ENCODE measurements around the gene NR0B2.

Gene NR0B2

DNA sequence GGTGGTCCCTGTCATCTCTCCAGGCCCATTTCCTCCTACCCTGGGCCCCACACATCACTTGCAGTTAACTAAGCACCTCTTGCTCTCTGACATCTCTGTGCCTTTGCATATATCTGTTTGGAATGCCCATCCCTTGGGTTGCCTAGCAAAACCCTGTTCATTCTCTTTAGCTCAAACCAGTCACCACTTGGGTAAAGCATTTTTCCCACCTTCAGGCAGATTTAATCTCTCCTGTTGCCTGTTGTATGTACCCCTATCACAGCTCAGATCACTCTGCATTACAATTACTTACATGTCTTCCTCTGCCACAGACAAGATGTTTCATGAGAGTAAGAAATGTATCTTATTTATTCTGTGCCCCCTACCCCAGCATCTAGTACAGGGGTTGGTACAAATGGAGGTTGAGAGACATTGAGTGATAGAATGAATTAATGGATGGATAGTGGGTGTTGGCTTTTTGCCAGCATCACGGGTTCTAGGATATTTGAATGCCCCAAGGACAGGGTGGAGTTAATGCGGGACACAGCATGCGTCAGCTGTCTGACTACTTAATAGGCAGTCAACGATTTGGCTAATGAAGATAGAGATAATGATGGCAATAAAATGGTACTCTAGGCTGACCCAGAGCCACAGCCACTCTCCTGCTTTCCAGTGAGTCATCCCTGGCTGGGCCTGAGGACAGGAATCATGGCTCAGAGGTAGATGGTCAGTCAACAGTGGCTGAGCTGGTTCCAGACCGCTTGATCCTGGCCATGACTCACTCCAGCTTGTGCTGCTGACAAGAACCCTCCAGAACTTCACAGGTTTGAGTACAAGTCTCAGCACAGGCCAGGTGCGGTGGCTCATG lies 6.5 kb downstream of the NR0B2 start:
- CTCF ChIA-PET, result no interaction called here
- TF ChIP-seq, protein P1, sequence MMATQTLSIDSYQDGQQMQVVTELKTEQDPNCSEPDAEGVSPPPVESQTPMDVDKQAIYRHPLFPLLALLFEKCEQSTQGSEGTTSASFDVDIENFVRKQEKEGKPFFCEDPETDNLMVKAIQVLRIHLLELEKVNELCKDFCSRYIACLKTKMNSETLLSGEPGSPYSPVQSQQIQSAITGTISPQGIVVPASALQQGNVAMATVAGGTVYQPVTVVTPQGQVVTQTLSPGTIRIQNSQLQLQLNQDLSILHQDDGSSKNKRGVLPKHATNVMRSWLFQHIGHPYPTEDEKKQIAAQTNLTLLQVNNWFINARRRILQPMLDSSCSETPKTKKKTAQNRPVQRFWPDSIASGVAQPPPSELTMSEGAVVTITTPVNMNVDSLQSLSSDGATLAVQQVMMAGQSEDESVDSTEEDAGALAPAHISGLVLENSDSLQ (IDR thresholded peaks at IDR 0.05), result no peak
- no peak for TF ChIP-seq NFRKB (IDR thresholded peaks at IDR 0.05)
- no peak for TF ChIP-seq TARDBP (IDR thresholded peaks at IDR 0.05)
- no peak for TF ChIP-seq FOXM1 (IDR thresholded peaks at IDR 0.05; ENCODE audit: borderline replicate concordance)
- no peak for TF ChIP-seq SP1 (IDR thresholded peaks at IDR 0.05)
- no peak for TF ChIP-seq ZNF384 (IDR thresholded peaks at IDR 0.05)
- no peak for TF ChIP-seq LEF1 (IDR thresholded peaks at IDR 0.05; ENCODE audit: borderline replicate concordance)
- no peak for TF ChIP-seq FOXA1 (IDR thresholded peaks at IDR 0.05)
- TF ChIP-seq FOXK2 (IDR thresholded peaks at IDR 0.05), result no peak
- no peak for TF ChIP-seq SUZ12 (IDR thresholded peaks at IDR 0.05)
- POLR2A ChIA-PET, result interaction anchor here (1.6 kb wide), 1 partner anchor 17 kb away, joined by 7 read pairs; the partner anchor contains the start of gene GPN2
- no peak for DNase-seq (ENCODE audit: extremely low spot score)

- no peak for DNase-seq (ENCODE audit: extremely low spot score)
- ChIA-PET POLR2A (interaction anchor here (0.7 to 4.1 kb wide), 20 partner anchors 8 to 911 kb away, joined by 3 to 64 read pairs (median 4); partner anchors contain the start of genes GPN2, NR0B2 and NUDC), CTCF (no interaction called here)
- TF ChIP-seq SUZ12 (IDR thresholded peaks at IDR 0.05) (no peak), SP1 (IDR thresholded peaks at IDR 0.05) (no peak), BHLHE40 (IDR thresholded peaks at IDR 0.05; ENCODE audit: borderline replicate concordance) (no peak), LEF1 (IDR thresholded peaks at IDR 0.05; ENCODE audit: borderline replicate concordance) (no peak), FOXK2 (IDR thresholded peaks at IDR 0.05) (no peak), NFRKB (IDR thresholded peaks at IDR 0.05) (no peak)
These were observed 12.8 kb downstream of the NR0B2 start for GRCh38 chr1:26900815-26901511.

GRCh38 chr1:26900001-26900814 lies 13.6 kb downstream of the NR0B2 start, which contains the start of gene GPATCH3:
GPATCH3 (minus strand) TSS chr1:26900467; CDS start chr1:26900442, 25 bp downstream.
- TF ChIP-seq FOXM1 (IDR thresholded peaks at IDR 0.05; ENCODE audit: borderline replicate concordance) (0 out of 2 replicates have a peak, but pooled peaks have one; percentile 11), FOXA1 (IDR thresholded peaks at IDR 0.05) (no peak), NFRKB (IDR thresholded peaks at IDR 0.05) (peak; percentile 84), ELF4 (IDR thresholded peaks at IDR 0.05) (peak; percentile 84), SP1 (IDR thresholded peaks at IDR 0.05) (peak; percentile 76; the same call in 1 of the 2 replicates), SUZ12 (IDR thresholded peaks at IDR 0.05) (no peak)
- CTCF ChIA-PET, result no interaction called here
- POLR2A ChIA-PET, result interaction anchor here (0.6 to 4.1 kb wide), 21 partner anchors 8 to 912 kb away, joined by 3 to 64 read pairs (median 4); partner anchors contain the start of genes GPN2, NR0B2 and NUDC
- DNase-seq (ENCODE audit: extremely low spot score), result peak; percentile 94

DNA sequence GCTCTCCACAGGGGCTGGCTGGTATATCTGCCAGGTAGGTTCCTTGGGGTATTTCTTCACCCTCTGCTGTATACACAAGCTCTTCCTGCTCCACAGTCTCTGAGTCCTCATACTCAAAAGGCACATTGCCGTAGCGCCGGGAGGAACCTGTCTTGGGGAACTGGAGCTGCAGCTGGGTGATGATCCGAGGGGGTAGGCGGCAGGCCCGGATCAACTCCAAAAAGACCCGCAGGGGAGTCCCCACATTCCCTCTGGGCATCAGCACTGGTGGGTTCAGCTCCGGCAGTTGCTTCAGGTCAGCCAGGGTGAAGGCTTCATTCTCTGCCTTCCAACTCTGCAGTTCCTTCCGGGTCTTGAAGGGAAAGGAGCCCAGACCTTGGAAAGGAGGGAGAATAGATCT lies 16.4 kb downstream of the NR0B2 start:
- TF ChIP-seq FOXK2 (IDR thresholded peaks at IDR 0.05) (no peak), FOXM1 (IDR thresholded peaks at IDR 0.05; ENCODE audit: borderline replicate concordance) (no peak)
- CTCF ChIA-PET, result no interaction called here

GRCh38 chr1:26894263-26894662 lies 19.5 kb downstream of the NR0B2 start:
- TF ChIP-seq SUZ12 (IDR thresholded peaks at IDR 0.05) (no peak), FOXM1 (IDR thresholded peaks at IDR 0.05; ENCODE audit: borderline replicate concordance) (no peak), BHLHE40 (IDR thresholded peaks at IDR 0.05; ENCODE audit: borderline replicate concordance) (no peak), ARNT (IDR thresholded peaks at IDR 0.05) (no peak), ZNF384 (IDR thresholded peaks at IDR 0.05) (no peak), ELF4 (IDR thresholded peaks at IDR 0.05) (no peak)
- DNase-seq (ENCODE audit: extremely low spot score), result no peak
- POLR2A ChIA-PET, result no interaction called here
- CTCF ChIA-PET, result no interaction called here

More for the DNA sequence above, 16.4 kb downstream of the NR0B2 start:
- POLR2A ChIA-PET, result interaction anchor here (1.4 to 4.1 kb wide), 2 partner anchors 17 to 32 kb away, joined by 3 to 31 read pairs; partner anchors contain the start of gene NR0B2
- no peak for DNase-seq (ENCODE audit: extremely low spot score)

- TF ChIP-seq CTBP1 (IDR thresholded peaks at IDR 0.05; ENCODE audit: borderline replicate concordance), result no peak
- no peak for TF ChIP-seq BHLHE40 (IDR thresholded peaks at IDR 0.05; ENCODE audit: borderline replicate concordance)
- no peak for TF ChIP-seq ARNT (IDR thresholded peaks at IDR 0.05)
- no peak for TF ChIP-seq ELF4 (IDR thresholded peaks at IDR 0.05)
- TF ChIP-seq NFRKB (IDR thresholded peaks at IDR 0.05), result no peak
- TF ChIP-seq L3MBTL2 (conservative IDR thresholded peaks at IDR 0.05), result no peak
- no peak for TF ChIP-seq FOXM1 (IDR thresholded peaks at IDR 0.05; ENCODE audit: borderline replicate concordance)
- no peak for TF ChIP-seq FOXA1 (IDR thresholded peaks at IDR 0.05)
- TF ChIP-seq TARDBP (IDR thresholded peaks at IDR 0.05), result no peak
- TF ChIP-seq SUZ12 (IDR thresholded peaks at IDR 0.05), result no peak
- no peak for TF ChIP-seq LEF1 (IDR thresholded peaks at IDR 0.05; ENCODE audit: borderline replicate concordance)
- TF ChIP-seq SP1 (IDR thresholded peaks at IDR 0.05), result no peak
- TF ChIP-seq ZNF384 (IDR thresholded peaks at IDR 0.05), result no peak
- TF ChIP-seq, protein P1 (IDR thresholded peaks at IDR 0.05), result no peak
- CTCF ChIA-PET, result no interaction called here
- DNase-seq (ENCODE audit: extremely low spot score), result no peak
- POLR2A ChIA-PET, result interaction anchor here (0.6 to 6.0 kb wide), 30 partner anchors 9 to 759 kb away, joined by 3 to 64 read pairs (median 4); partner anchors contain the start of genes GPATCH3, NR0B2, PIGV and SLC9A1
These were observed 23.3 kb downstream of the NR0B2 start for GRCh38 chr1:26890467-26890796.

All from HEK293T (cell line).